Measurements from ENCODE around the gene RTTN.

GRCh38 chr18:70249118-70249517 is 43.6 kb upstream of the RTTN start:
- no peak for TF ChIP-seq CTCF (IDR thresholded peaks at IDR 0.05)
- no peak for TF ChIP-seq FOXP4 (CRISPR knock-in tag; IDR thresholded peaks at IDR 0.05)
- no peak for TF ChIP-seq ELF4 (CRISPR knock-in tag; IDR thresholded peaks at IDR 0.05; ENCODE audit: low read depth)
- TF ChIP-seq E2F4 (CRISPR knock-in tag; IDR thresholded peaks at IDR 0.05; ENCODE audit: borderline replicate concordance, low read depth) = no peak
- no peak for TF ChIP-seq NFYB (CRISPR knock-in tag; conservative IDR thresholded peaks at IDR 0.05; ENCODE audit: low read depth)
- TF ChIP-seq NFE2L1 (CRISPR knock-in tag; IDR thresholded peaks at IDR 0.05) = no peak
- TF ChIP-seq, protein P1, sequence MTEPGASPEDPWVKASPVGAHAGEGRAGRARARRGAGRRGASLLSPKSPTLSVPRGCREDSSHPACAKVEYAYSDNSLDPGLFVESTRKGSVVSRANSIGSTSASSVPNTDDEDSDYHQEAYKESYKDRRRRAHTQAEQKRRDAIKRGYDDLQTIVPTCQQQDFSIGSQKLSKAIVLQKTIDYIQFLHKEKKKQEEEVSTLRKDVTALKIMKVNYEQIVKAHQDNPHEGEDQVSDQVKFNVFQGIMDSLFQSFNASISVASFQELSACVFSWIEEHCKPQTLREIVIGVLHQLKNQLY (CRISPR knock-in tag; IDR thresholded peaks at IDR 0.05) = no peak
- TF ChIP-seq, protein P2, sequence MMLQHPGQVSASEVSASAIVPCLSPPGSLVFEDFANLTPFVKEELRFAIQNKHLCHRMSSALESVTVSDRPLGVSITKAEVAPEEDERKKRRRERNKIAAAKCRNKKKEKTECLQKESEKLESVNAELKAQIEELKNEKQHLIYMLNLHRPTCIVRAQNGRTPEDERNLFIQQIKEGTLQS (CRISPR knock-in tag; conservative IDR thresholded peaks at IDR 0.05) = no peak
- TF ChIP-seq, protein P3, sequence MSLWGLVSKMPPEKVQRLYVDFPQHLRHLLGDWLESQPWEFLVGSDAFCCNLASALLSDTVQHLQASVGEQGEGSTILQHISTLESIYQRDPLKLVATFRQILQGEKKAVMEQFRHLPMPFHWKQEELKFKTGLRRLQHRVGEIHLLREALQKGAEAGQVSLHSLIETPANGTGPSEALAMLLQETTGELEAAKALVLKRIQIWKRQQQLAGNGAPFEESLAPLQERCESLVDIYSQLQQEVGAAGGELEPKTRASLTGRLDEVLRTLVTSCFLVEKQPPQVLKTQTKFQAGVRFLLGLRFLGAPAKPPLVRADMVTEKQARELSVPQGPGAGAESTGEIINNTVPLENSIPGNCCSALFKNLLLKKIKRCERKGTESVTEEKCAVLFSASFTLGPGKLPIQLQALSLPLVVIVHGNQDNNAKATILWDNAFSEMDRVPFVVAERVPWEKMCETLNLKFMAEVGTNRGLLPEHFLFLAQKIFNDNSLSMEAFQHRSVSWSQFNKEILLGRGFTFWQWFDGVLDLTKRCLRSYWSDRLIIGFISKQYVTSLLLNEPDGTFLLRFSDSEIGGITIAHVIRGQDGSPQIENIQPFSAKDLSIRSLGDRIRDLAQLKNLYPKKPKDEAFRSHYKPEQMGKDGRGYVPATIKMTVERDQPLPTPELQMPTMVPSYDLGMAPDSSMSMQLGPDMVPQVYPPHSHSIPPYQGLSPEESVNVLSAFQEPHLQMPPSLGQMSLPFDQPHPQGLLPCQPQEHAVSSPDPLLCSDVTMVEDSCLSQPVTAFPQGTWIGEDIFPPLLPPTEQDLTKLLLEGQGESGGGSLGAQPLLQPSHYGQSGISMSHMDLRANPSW (CRISPR knock-in tag; conservative IDR thresholded peaks at IDR 0.05; ENCODE audit: low read depth) = no peak
- TF ChIP-seq CBFB (CRISPR knock-in tag; IDR thresholded peaks at IDR 0.05; ENCODE audit: low read depth) = no peak
- TF ChIP-seq SP1 (CRISPR knock-in tag; conservative IDR thresholded peaks at IDR 0.05) = no peak
- TF ChIP-seq ATF1 (CRISPR knock-in tag; IDR thresholded peaks at IDR 0.05) = no peak
- TF ChIP-seq JUN (CRISPR knock-in tag; IDR thresholded peaks at IDR 0.05) = no peak
